SHP77 (cell line): ENCODE data around the gene ANXA4.

ENCODE experiments used
- DNase-seq, 2 experiments: peaks; one replicate each; lab custom pipeline; 2025; lab: John Stamatoyannopoulos, UW

ANXA4 gene

DNA sequence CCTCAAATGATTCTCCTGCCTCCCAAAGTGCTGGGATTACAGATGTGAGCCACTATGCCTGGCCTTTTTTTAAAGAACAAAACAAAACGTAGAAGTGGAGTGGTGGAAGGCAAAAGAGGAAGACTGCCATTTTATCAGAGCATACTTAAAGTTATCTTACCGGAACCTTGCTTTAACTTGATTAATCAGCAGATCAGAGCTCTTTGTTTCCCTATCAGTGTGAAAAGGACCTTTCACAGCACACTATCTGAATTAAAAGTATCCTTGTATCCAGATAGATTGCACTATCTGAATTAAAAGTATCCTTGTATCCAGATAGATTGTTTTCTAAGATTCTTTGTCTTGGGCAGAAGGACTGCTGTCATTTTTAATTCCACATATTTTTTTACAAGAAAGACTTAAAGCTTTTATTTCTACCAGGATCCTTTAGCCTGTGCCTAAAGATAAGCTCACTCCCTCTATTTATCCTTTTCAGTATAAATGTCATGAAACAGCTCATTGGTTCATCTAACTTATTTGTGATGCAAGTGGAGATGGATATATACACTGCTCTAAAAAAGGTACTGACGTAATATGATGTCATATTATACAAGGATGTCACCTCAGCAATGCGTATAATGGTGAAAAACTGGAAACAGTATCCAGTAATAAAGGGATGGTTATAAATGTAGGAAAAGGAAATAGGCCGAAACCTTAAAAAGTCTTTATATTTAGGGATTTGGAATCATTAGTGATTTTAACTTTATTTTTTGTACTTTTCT, 105.3 kb downstream of the ANXA4 start:
- DNase-seq, result no peak

DNA sequence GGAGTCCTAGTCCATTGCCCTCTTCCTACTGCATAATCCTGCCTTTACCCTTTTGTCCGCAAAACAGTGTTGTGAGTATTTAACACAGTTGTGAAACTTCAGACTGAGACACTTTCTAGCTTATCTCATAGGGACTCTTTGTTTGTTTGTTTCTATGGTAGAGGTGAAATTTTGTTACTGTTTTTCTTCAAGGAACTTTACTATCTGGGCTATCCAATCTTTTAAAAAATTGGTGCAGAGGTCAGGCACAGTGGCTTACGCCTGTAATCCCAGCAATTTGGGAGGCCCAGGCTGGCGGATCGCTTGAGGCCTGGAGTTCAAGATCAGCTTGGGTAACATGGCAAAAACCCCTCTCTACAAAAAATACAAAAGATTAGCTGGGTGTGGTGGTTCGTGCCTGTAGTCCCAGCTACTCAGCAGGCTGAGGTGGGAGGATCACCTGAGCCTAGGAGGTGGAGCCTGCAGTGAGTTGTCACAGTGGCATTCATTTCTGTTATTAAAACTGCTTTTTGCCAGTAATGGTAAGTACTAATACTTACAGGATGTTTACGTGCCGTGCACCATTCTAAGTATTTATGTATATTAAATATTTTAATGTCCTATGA, 106.4 kb downstream of the ANXA4 start:
- DNase-seq, result no peak

DNA sequence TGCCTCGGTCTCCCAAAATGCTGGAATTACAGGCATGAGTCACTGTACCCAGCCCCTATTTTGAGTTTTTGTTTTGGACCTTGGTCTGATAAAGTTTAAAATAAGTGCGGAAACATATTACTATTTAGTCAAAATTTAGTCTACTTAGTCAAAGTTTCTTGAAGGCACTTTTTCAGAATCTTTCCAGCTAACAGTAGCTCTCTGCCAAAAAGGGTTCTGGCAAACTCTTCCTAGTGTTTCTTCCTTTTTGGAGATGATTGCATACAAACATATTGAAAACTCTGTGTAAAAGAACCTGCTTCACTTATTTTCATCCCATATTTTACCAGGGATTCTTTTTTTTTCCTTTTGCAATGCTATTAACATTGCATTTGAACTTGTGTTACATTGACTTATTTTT, 116.3 kb downstream of the ANXA4 start:
- DNase-seq, result no peak

DNA sequence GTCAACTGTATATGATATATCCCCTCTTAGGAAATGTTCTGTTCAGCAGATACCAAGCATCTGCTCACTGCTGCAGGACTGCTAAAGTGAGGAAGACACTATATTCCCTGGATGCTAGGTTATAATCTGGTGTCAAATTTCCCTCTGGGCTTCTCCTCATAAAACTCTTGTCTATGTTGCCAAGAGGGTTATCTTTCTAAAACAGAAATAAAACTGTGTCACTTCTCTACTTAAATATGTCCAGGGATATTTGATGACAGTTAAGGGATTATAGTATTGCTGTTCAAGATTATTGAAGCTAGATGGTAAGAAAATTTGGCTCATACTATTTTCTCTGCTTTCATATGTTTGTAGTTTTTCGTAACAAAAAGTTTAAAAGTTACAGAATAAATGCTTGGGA, 121.4 kb downstream of the ANXA4 start:
- DNase-seq, result no peak
